HL-60 (cell line): ENCODE results near the gene ANAPC5.

Source experiments
- GABPA ChIP-seq: IDR thresholded peaks from 2 replicates; pipeline ENCODE4 v1.6.1; 2012; ENCODE audit warnings: low read depth
- TF ChIP-seq, protein P1 (sequence below): IDR thresholded peaks from one replicate; pipeline ENCODE4 v1.5.1; 2011; ENCODE audit warnings: low read length, control low read depth, inconsistent platforms; ENCODE audit not compliant: insufficient read depth

GRCh38 chr12:121273364-121273896 lies 78.8 kb downstream of the ANAPC5 start:
- TF ChIP-seq, protein P1, sequence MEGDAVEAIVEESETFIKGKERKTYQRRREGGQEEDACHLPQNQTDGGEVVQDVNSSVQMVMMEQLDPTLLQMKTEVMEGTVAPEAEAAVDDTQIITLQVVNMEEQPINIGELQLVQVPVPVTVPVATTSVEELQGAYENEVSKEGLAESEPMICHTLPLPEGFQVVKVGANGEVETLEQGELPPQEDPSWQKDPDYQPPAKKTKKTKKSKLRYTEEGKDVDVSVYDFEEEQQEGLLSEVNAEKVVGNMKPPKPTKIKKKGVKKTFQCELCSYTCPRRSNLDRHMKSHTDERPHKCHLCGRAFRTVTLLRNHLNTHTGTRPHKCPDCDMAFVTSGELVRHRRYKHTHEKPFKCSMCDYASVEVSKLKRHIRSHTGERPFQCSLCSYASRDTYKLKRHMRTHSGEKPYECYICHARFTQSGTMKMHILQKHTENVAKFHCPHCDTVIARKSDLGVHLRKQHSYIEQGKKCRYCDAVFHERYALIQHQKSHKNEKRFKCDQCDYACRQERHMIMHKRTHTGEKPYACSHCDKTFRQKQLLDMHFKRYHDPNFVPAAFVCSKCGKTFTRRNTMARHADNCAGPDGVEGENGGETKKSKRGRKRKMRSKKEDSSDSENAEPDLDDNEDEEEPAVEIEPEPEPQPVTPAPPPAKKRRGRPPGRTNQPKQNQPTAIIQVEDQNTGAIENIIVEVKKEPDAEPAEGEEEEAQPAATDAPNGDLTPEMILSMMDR, result no peak
- no peak for TF ChIP-seq GABPA
